AG04449 (cell line): ENCODE measurements around the gene NIM1K.

ENCODE experiments used
- CTCF ChIA-PET: fragments of 350-600 bp; formaldehyde crosslinking; extraction: SDS; loops from one replicate; lab custom pipeline; 2021; ENCODE audit warnings: antibody characterized with exemption; lab: Yijun Ruan, JAX
- POLR2A ChIA-PET: fragments of 400-600, 350-600 bp; formaldehyde crosslinking; extraction: SDS; loops from one replicate; lab custom pipeline; 2020; ENCODE audit warnings: antibody characterized with exemption, inconsistent platforms; lab: Yijun Ruan, JAX
- DNase-seq: peaks from one replicate; pipeline ENCODE4 v3.0.0-alpha.2; 2010; ENCODE audit warnings: low read depth, low spot score
- H3K4me3 ChIP-seq: 2 replicates; pipeline ENCODE4 v1.5.1; 2011; ENCODE audit warnings: low read depth, mild to moderate bottlenecking, control low read depth, low read length
- CTCF ChIP-seq: IDR thresholded peaks from one replicate; pipeline ENCODE4 v1.5.1; 2011; ENCODE audit warnings: mild to moderate bottlenecking, moderate library complexity, low read length, control low read depth, inconsistent platforms; ENCODE audit not compliant: insufficient read depth; ENCODE audit errors: missing control alignments

NIM1K gene

GRCh38 chr5:43191740-43192557 is at the start of gene NIM1K:
Gene NIM1K, plus strand, starts transcription at chr5:43192225. Its CDS starts 53,551 bp downstream, at chr5:43245776.
- ChIA-PET CTCF (interaction anchor here (0.8 to 1.2 kb wide), 2 partner anchors 11 to 86 kb away, joined by 3 to 4 read pairs; no protein-coding TSS in a partner anchor), POLR2A (no interaction called here)
- no peak for TF ChIP-seq CTCF
- peak within 1 kb of the TSS; percentile 65 for H3K4me3 ChIP-seq
- no peak for DNase-seq

DNA sequence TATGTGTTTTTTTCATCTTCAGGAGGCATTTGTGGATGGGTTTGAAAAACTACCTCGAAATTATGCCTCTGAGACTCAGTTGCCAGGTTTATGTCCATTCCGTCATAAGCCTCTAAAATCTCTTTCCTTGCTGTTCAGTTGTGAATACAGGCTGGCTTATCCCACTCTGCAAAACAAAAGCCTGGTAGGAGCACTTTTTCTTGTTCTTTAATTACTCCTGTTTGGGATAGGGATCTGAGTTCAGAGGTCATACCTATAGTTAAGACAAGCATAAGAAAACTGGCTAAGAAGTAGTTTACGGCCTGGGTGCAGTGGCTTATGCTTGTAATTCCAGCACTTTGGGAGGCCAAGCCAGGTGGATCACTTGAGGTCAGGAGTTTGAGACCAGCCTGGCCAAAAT is 47.0 kb upstream of the NIM1K start:
- no peak for TF ChIP-seq CTCF
- no peak overlapping the region for H3K4me3 ChIP-seq
- ChIA-PET CTCF (interaction anchor here (1.0 to 1.9 kb wide), 3 partner anchors 22 to 40 kb away, joined by 3 to 5 read pairs (median 4); no protein-coding TSS in a partner anchor), POLR2A (no interaction called here)
- no peak for DNase-seq

GRCh38 chr5:43146958-43147357 is 45.1 kb upstream of the NIM1K start:
- POLR2A ChIA-PET: no interaction called here
- DNase-seq: no peak
- TF ChIP-seq CTCF: no peak
- CTCF ChIA-PET: interaction anchor here (0.9 to 1.0 kb wide), 2 partner anchors 21 to 243 kb away, joined by 3 read pairs; no protein-coding TSS in a partner anchor
- no peak overlapping the region for H3K4me3 ChIP-seq

DNA sequence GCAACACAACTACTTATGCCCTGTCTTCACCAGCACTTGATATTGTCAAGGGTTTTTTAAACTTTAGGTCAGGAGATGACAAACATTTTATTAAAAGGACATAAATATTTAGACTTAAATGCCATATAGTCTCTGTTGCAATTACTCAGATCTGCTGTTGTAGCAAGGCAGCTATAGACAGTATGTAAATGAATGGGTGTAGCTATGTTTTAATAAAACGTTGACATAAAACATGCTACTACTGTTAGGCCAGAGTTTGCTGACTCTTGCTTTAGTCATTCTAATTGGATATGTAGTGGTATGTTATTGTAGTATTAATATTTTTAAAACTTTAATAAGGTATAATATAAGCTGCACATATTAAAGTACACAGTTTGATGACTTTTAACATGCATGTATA is 43.6 kb upstream of the NIM1K start:
- ChIA-PET POLR2A (no interaction called here), CTCF (no interaction called here)
- H3K4me3 ChIP-seq: no peak overlapping the region
- no peak for DNase-seq
- TF ChIP-seq CTCF: no peak

DNA sequence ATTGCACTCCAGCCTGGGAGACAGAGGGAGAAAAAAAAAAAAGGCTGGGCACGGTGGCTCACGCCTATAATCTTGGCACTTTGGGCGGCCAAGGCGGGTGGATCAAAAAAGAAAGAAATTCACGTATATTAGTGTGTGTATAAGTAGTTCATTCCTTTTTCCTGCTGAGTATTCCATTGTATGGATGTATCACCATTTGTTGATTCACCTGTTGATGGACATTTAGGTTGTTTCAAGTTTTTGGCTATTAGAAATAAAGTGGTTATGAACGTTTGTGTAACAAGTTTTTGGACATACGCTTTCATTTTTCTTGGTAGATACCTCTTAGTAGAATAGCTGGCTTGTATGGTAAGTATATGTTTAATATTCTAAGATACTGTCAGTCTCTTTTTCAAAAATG is 42.8 kb upstream of the NIM1K start:
- POLR2A ChIA-PET: no interaction called here
- no peak for DNase-seq
- H3K4me3 ChIP-seq: no peak overlapping the region
- no peak for TF ChIP-seq CTCF
- CTCF ChIA-PET: no interaction called here

- ChIA-PET POLR2A (no interaction called here), CTCF (no interaction called here)
- no peak overlapping the region for H3K4me3 ChIP-seq
- no peak for TF ChIP-seq CTCF
- no peak for DNase-seq
Measured at GRCh38 chr5:43150075-43150474, 42.0 kb upstream of the NIM1K start.
